Measurements from ENCODE around the gene KDM3B.

DNA sequence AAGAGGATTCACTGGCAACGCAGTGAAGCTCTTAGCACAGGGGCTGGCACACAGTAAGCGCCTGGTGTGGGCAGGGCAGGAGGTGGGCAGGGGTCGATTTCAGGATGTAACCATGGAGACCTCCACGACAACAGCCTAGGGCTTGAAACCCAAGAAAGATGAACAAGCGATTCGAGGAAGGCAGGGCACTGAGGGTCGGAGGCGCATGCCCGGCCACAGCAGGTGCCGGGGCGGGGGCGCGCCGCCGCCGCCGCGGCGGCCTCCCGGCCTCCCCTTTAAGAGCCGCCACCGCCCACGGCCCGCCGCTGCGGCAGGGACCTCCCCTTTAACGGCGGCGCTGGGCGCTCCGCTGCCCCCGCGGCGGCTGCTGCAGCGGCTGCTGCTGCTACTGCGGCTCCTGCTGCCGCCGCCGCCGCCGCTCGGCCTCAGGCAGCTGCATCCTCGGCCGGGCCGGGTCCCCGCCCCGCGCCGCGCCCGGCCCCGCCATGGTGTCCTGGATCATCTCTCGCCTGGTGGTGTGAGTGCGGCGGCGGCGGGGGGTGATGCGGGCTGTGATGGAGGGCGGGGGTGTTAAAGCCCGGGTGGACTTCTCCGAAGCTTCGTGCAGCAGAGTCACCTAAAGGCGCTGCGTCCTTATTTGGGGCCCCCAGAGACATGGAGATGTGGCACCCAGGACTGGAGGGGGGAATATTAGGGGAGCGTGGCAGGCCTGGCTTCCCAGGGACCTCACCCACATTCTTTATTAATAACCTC is 86.4 kb downstream of the KDM3B start, which contains the start of gene REEP2:
- TF ChIP-seq, protein P1, sequence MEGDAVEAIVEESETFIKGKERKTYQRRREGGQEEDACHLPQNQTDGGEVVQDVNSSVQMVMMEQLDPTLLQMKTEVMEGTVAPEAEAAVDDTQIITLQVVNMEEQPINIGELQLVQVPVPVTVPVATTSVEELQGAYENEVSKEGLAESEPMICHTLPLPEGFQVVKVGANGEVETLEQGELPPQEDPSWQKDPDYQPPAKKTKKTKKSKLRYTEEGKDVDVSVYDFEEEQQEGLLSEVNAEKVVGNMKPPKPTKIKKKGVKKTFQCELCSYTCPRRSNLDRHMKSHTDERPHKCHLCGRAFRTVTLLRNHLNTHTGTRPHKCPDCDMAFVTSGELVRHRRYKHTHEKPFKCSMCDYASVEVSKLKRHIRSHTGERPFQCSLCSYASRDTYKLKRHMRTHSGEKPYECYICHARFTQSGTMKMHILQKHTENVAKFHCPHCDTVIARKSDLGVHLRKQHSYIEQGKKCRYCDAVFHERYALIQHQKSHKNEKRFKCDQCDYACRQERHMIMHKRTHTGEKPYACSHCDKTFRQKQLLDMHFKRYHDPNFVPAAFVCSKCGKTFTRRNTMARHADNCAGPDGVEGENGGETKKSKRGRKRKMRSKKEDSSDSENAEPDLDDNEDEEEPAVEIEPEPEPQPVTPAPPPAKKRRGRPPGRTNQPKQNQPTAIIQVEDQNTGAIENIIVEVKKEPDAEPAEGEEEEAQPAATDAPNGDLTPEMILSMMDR (IDR thresholded peaks at IDR 0.05), result no peak
- TF ChIP-seq POLR2A (IDR thresholded peaks at IDR 0.05), result no peak
